Stimulated activated naive CD8-positive, alpha-beta T cell treated with anti-CD3 and anti-CD28 coated beads, Interleukin-15, amount 100 ng/mL, for 72 hours (primary cell): ENCODE results near the gene LYRM1.
"Not testable (repeated sequence)": the region's sequence is repeated elsewhere in the genome, so short reads cannot be mapped to it uniquely, and the experiment has no call there.

Experiments
- ATAC-seq: fragments of 150-1000 bp; cut with Tn5 transposase; 2 replicates; pipeline ENCODE4 v1.10.0; 2021; ENCODE audit warnings: mild to moderate bottlenecking, moderate library complexity
- DNase-seq, 2 donors: peaks; one replicate each; pipeline ENCODE4 v3.0.0; 2021 to 2022
- H3K27ac Mint-ChIP-seq, 2 donors: one replicate each; pipeline ENCODE4 v1.8.0; 2022; ENCODE audit warnings: mild to moderate bottlenecking in 2 of 2, mixed read lengths in 2 of 2, moderate library complexity in 2 of 2
- H3K27me3 Mint-ChIP-seq: one replicate; pipeline ENCODE4 v1.8.0; 2022; ENCODE audit warnings: mixed read lengths
- H3K4me1 Mint-ChIP-seq: one replicate; pipeline ENCODE4 v1.8.0; 2022; ENCODE audit warnings: mild to moderate bottlenecking, mixed read lengths
- H3K4me3 Mint-ChIP-seq, 2 donors: one replicate each; pipeline ENCODE4 v1.8.0; 2022; ENCODE audit warnings: mild to moderate bottlenecking in 2 of 2, mixed read lengths in 2 of 2, moderate library complexity in 1 of 2
- H3K9me3 Mint-ChIP-seq, 2 donors: one replicate each; pipeline ENCODE4 v1.8.0; 2022; ENCODE audit warnings: mixed read lengths in 2 of 2

The LYRM1 gene

GRCh38 chr16:20900299-20901067 lies at the start of gene LYRM1, which contains the start of gene DCUN1D3:
LYRM1 (plus strand) TSS chr16:20900771; CDS start chr16:20915556, 14,785 bp downstream.
DCUN1D3 (minus strand) TSS chr16:20900358; CDS start chr16:20862538, 37,820 bp downstream.
- ATAC-seq (peak; percentile 88), DNase-seq (peak; percentile 85 to 91)
- peaks cover 73% of the 10 kb centered on the region for H3K4me1 Mint-ChIP-seq
- H3K4me3 Mint-ChIP-seq = peak within 1 kb of the TSS; percentile 79 to 95
- H3K9me3 Mint-ChIP-seq = no peaks in the 10 kb centered on the region
- peak within 1 kb of the TSS; percentile 96 to 99 for H3K27ac Mint-ChIP-seq
- no peaks in the 10 kb centered on the region for H3K27me3 Mint-ChIP-seq

DNA sequence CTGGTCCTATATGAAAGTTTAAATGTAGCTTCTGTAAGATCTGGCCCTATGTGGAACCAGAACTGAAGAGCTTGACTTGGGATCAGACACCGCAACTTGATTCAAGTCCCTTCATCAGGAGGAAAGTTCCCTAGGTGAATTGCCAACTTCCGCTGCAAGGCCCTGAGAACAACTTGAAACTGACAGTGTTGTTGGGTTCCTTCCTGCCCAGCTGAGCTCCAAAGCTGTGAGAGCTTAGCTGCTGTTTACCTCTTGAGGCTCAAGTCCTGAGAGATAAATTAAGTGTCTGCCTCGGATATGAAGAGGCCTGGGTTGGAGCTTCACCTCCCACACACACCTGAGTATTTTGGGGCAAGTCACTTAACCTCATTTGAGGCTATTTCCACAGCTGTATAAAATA lies 49.6 kb upstream of the LYRM1 start:
- DNase-seq (no peak), ATAC-seq (no peak)
- Mint-ChIP-seq H3K4me1 (peaks cover 8% of the 10 kb centered on the region), H3K4me3 (no peak overlapping the region), H3K27ac (no peak overlapping the region), H3K27me3 (no peaks in the 10 kb centered on the region), H3K9me3 (no peaks in the 10 kb centered on the region)

DNA sequence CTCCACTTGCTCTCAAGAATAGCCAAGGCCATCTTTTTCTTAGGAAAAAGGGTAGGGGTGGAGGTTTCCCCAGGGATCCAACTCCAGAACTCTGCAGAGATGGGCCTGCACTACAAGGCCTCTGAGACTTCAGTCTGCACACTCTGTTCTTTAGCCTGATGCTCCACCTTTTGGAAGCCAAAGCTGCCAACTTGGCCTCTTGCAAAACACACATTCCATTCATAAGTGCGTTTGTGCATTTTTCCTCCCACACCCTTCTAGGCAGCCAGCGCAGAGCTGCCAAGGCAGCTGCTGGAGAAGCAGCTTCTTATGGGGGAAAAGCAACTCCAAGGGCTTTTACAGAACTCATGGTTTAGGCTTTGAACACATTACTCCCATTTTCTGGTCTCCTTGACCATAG lies 49.0 kb upstream of the LYRM1 start:
- H3K9me3 Mint-ChIP-seq = no peaks in the 10 kb centered on the region
- no peak overlapping the region for H3K27ac Mint-ChIP-seq
- DNase-seq (no peak), ATAC-seq (no peak)
- H3K4me1 Mint-ChIP-seq = peaks cover 8% of the 10 kb centered on the region
- H3K4me3 Mint-ChIP-seq = no peak overlapping the region
- no peaks in the 10 kb centered on the region for H3K27me3 Mint-ChIP-seq

GRCh38 chr16:20853143-20853542 lies 47.4 kb upstream of the LYRM1 start:
- H3K9me3 Mint-ChIP-seq = no peaks in the 10 kb centered on the region
- H3K4me1 Mint-ChIP-seq = peaks cover 8% of the 10 kb centered on the region
- H3K27me3 Mint-ChIP-seq = no peaks in the 10 kb centered on the region
- H3K4me3 Mint-ChIP-seq = no peak overlapping the region
- no peak for DNase-seq
- H3K27ac Mint-ChIP-seq = no peak overlapping the region
- ATAC-seq = no peak

GRCh38 chr16:20853981-20854620 lies 46.5 kb upstream of the LYRM1 start:
- H3K4me1 Mint-ChIP-seq = peaks cover 8% of the 10 kb centered on the region
- H3K9me3 Mint-ChIP-seq = no peaks in the 10 kb centered on the region
- DNase-seq = no peak
- ATAC-seq = no peak
- H3K27ac Mint-ChIP-seq = no peak overlapping the region
- H3K27me3 Mint-ChIP-seq = no peaks in the 10 kb centered on the region
- H3K4me3 Mint-ChIP-seq = no peak overlapping the region

GRCh38 chr16:20854963-20855362 lies 45.6 kb upstream of the LYRM1 start:
- H3K27ac Mint-ChIP-seq = no peak overlapping the region
- H3K9me3 Mint-ChIP-seq = no peaks in the 10 kb centered on the region
- H3K27me3 Mint-ChIP-seq = no peaks in the 10 kb centered on the region
- H3K4me1 Mint-ChIP-seq = peaks cover 5% of the 10 kb centered on the region
- ATAC-seq (no peak), DNase-seq (no peak)
- no peak overlapping the region for H3K4me3 Mint-ChIP-seq

- ATAC-seq = no peak
- Mint-ChIP-seq H3K4me1 (no peaks in the 10 kb centered on the region), H3K27ac (no peak overlapping the region), H3K27me3 (no peaks in the 10 kb centered on the region), H3K4me3 (no peak overlapping the region), H3K9me3 (no peaks in the 10 kb centered on the region)
- DNase-seq = no peak
Measured at GRCh38 chr16:20857281-20857680, 43.3 kb upstream of the LYRM1 start.

DNA sequence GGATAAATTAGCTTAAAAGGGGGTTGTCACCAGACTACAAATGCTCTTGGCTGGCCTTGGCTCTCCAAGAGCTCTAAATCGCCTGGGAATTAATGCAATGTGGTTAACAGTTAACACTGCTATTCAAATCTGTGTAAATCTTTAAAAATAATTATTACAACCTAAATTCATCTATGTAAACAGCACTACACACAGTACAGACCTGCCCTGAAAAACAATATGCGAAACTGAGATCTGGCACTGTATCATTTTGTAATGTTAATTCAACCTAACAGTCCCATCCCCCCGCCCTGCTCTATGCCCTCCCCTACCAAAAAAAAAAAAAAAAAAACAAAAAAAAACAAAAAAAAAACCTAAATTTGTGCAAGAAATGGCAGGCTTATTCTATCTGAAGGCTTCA lies 41.3 kb upstream of the LYRM1 start:
- Mint-ChIP-seq H3K4me1 (no peaks in the 10 kb centered on the region), H3K27ac (no peak overlapping the region), H3K9me3 (no peaks in the 10 kb centered on the region), H3K27me3 (no peaks in the 10 kb centered on the region), H3K4me3 (no peak overlapping the region)
- ATAC-seq (no peak), DNase-seq (no peak)

DNA sequence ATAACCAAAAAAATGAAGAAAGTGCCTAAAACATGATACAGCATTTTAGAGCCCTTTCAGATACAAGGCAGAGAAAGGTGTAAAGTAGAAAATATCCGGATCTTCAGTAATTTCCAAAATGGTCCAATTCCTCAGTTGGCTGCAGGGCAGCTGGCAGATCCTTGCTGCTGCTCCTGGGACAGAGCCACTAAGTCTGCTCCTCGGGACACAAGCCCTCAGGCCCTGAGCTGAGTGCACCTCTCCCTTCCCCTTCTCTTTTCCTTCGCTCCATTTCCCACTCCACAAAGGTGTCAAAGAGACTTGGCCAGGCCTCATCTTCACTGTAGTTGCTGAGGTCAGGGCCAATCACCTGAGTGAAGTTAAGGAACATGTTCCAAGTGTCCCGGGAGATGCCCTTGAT lies 40.9 kb upstream of the LYRM1 start:
- H3K4me3 Mint-ChIP-seq = no peak overlapping the region
- DNase-seq (no peak), ATAC-seq (no peak)
- H3K27ac Mint-ChIP-seq = no peak overlapping the region
- no peaks in the 10 kb centered on the region for H3K9me3 Mint-ChIP-seq
- no peaks in the 10 kb centered on the region for H3K4me1 Mint-ChIP-seq
- no peaks in the 10 kb centered on the region for H3K27me3 Mint-ChIP-seq

GRCh38 chr16:20860361-20860760 lies 40.2 kb upstream of the LYRM1 start:
- no peak for DNase-seq
- Mint-ChIP-seq H3K4me3 (no peak overlapping the region), H3K4me1 (peaks cover under 1% of the 10 kb centered on the region), H3K27ac (no peak overlapping the region), H3K27me3 (no peaks in the 10 kb centered on the region), H3K9me3 (no peaks in the 10 kb centered on the region)
- no peak for ATAC-seq

- not testable (repeated sequence) for H3K9me3 Mint-ChIP-seq, ATAC-seq, H3K4me3 Mint-ChIP-seq
Measured at GRCh38 chr16:20860995-20861394, 39.6 kb upstream of the LYRM1 start.

DNA sequence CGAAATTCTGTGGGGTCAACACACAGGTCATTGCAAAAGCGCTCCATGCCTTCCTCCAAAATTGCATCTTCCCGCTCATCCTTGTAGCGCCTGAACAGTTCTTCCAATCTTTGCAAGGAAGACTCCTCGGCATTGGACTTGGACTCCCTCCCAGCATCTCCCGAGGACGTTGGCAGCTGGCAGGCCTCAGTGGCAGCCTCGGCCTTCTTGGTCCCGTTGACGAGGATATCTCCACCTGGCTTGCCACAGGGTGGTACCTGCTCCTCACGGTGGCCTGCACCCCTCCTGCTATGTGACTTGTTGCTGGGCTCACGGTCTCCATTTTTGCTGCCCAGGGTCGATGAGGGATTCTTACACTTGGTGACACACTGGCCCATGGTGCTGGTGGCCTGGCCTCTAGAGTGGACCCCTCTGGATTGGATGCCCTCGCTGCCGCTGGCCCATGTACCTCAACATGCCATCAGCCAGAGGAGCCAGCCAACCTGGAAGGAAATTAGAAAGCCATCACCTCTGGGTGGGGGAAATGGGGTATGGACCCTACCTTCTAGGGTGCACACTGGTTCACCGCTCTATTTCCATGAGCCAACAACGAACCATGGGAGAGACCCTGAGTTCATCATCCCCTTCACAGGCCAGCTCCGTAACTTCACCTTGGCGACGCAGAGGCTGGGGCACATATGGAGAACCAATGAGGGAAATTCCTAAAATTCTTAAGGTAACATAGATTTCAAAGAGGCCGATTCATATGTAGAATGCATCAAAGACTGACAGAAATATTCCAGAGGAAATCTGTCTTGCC lies 38.2 kb upstream of the LYRM1 start:
- Mint-ChIP-seq H3K9me3 (no peaks in the 10 kb centered on the region), H3K27ac (peak overlapping the region in 1 of 2 donors; percentile 69), H3K4me3 (no peak overlapping the region), H3K27me3 (no peaks in the 10 kb centered on the region), H3K4me1 (peaks cover 20% of the 10 kb centered on the region)
- ATAC-seq (no peak), DNase-seq (no peak)

More at GRCh38 chr16:20860995-20861394, 39.6 kb upstream of the LYRM1 start:
- H3K27ac Mint-ChIP-seq, H3K27me3 Mint-ChIP-seq, DNase-seq, H3K4me1 Mint-ChIP-seq: not testable (repeated sequence)

DNA sequence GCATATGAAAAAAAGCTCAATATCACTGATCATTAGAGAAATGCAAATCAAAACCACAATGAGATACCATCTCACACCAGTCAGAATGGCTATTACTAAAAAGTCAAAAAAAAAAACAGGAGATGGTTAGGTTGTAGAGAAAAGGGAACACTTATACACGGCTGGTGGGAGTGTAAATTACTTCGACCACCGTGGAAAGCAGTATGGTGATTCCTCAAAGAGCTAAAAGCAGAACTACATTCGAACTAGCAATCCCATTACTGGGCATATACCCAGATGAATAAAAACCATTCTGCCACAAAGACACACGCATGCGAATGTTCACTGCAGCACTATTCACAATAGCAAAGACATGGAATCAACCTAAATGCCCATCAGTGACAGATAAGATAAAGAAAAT lies 36.2 kb upstream of the LYRM1 start:
- not testable (repeated sequence) for ATAC-seq, H3K4me3 Mint-ChIP-seq, H3K27ac Mint-ChIP-seq, DNase-seq, H3K27me3 Mint-ChIP-seq, H3K9me3 Mint-ChIP-seq
- peaks cover 34% of the 10 kb centered on the region for H3K4me1 Mint-ChIP-seq

DNA sequence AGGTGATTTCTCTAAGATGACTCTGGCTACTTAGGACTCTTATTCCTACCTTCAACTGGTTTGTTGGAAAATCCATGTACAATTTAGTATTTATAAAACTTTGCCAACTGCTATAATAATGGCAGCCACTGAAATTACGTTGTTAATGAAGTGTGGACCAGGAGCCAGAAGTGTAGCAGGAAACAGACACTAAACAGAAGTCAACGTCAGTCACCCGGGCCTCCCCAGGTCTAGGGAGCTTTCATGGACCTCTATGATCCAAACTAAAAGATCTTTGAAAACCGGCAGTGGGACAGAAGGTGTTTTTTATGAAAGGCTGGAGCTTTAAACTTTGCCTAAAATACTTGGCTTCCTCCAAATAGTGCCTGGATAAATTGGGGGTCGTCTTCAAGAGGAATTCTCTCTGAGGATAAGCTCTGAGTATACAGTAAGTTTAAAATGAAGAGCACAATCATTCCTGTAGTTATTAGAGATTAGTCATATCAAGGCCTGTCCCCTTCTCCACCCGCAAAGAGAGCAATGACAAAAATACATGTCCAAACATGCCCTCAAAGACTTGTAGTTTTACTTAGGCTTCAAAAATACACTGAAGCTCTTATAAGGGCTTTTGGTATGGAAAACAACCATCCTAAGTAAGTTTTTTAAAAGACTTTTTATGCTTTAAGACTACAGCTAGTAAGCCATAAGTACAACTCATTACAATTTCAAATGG lies 35.0 kb upstream of the LYRM1 start:
- peak overlapping the region; percentile 97 for H3K27ac Mint-ChIP-seq
- H3K9me3 Mint-ChIP-seq = no peaks in the 10 kb centered on the region
- ATAC-seq (peak; percentile 90), DNase-seq (peak in 1 of 2 donors; percentile 23)
- H3K4me1 Mint-ChIP-seq = peaks cover 44% of the 10 kb centered on the region
- no peak overlapping the region for H3K4me3 Mint-ChIP-seq
- H3K27me3 Mint-ChIP-seq = no peaks in the 10 kb centered on the region

DNA sequence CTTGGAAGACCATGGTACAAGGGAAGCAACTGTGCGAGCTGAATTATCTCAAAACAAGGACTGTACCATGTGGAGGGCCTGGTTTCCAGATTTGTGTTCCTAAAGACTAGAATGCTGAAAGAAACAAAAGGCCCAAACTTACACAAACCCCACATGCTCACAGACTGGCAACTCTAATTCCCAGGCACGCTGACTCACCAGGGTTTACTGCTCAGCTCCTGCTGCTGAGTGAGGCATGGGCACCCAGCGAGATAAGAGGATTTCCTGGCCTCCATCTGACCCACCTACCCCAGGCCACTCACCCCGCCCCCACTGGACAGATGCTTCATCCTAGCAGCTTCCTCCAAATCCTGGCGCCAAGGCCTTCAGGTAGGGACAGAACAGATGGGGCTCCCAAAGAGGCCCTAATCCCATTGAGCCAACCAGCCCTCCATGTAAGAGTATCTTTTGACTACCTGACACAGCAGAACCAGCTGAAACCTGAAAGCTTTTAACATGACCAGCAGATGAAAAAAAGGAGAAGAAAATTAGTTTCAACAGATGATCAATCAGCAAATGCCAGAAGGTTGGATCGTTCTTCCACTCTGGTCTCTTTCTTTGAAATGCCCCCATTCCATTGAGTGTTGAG lies 34.3 kb upstream of the LYRM1 start:
- DNase-seq (peak in 1 of 2 donors; percentile 22), ATAC-seq (peak; percentile 49)
- peaks cover 50% of the 10 kb centered on the region for H3K4me1 Mint-ChIP-seq
- H3K27me3 Mint-ChIP-seq = no peaks in the 10 kb centered on the region
- H3K9me3 Mint-ChIP-seq = no peaks in the 10 kb centered on the region
- peak overlapping the region in 1 of 2 donors; percentile 58 for H3K4me3 Mint-ChIP-seq
- peak overlapping the region; percentile 97 for H3K27ac Mint-ChIP-seq
